Stimulated activated CD8-positive, alpha-beta memory T cell treated with anti-CD3 and anti-CD28 coated beads, Interleukin-7, amount 100 ng/mL, for 48 hours (primary cell): Measurements from ENCODE around the gene MAP3K7.

Experiments
- DNase-seq, 2 donors: peaks; one replicate each; pipeline ENCODE4 v3.0.0-alpha.2; 2020; ENCODE audit warnings: low read depth in 1 of 2; ENCODE audit errors: extremely low read depth in 1 of 2

Gene MAP3K7

GRCh38 chr6:90533615-90534336, 53.1 kb downstream of the MAP3K7 start:
- DNase-seq: no peak

- no peak for DNase-seq
Measured at GRCh38 chr6:90530882-90531281, 56.0 kb downstream of the MAP3K7 start.

- no peak for DNase-seq
Measured at GRCh38 chr6:90525421-90525820, 61.5 kb downstream of the MAP3K7 start.

GRCh38 chr6:90523779-90524310, 63.0 kb downstream of the MAP3K7 start:
- DNase-seq: no peak

- no peak for DNase-seq
Measured at GRCh38 chr6:90521955-90522354, 64.9 kb downstream of the MAP3K7 start.

- DNase-seq: no peak
Measured at GRCh38 chr6:90516074-90516660, 70.7 kb downstream of the MAP3K7 start.

- DNase-seq: no peak
Measured at GRCh38 chr6:90514496-90514895, 72.4 kb downstream of the MAP3K7 start.

GRCh38 chr6:90508753-90509152, 78.1 kb downstream of the MAP3K7 start:
- no peak for DNase-seq

- no peak for DNase-seq
Measured at GRCh38 chr6:90502866-90503407, 83.9 kb downstream of the MAP3K7 start.

GRCh38 chr6:90502381-90502780, 84.5 kb downstream of the MAP3K7 start:
- no peak for DNase-seq

GRCh38 chr6:90500458-90500857, 86.4 kb downstream of the MAP3K7 start:
- no peak for DNase-seq

GRCh38 chr6:90497411-90497810, 89.5 kb downstream of the MAP3K7 start:
- no peak for DNase-seq

- no peak for DNase-seq
Measured at GRCh38 chr6:90496258-90497016, 90.4 kb downstream of the MAP3K7 start.

- DNase-seq: no peak
Measured at GRCh38 chr6:90495216-90495817, 91.6 kb downstream of the MAP3K7 start.

- no peak for DNase-seq
Measured at GRCh38 chr6:90494067-90494780, 92.6 kb downstream of the MAP3K7 start.

GRCh38 chr6:90493332-90493731, 93.5 kb downstream of the MAP3K7 start:
- no peak for DNase-seq

- DNase-seq: no peak
Measured at GRCh38 chr6:90492798-90493197, 94.1 kb downstream of the MAP3K7 start.

- no peak for DNase-seq
Measured at GRCh38 chr6:90492369-90492768, 94.5 kb downstream of the MAP3K7 start.

- DNase-seq: no peak
Measured at GRCh38 chr6:90490030-90490716, 96.7 kb downstream of the MAP3K7 start.

- no peak for DNase-seq
Measured at GRCh38 chr6:90488816-90489215, 98.1 kb downstream of the MAP3K7 start.
